Liver (tissue), 9 donors: ENCODE data around the gene NUAK1. TPM values are rescaled to one million over a fixed set of nuclear protein-coding genes. Genes with fewer than 3 reads are reported as not detected.

Experiments
- DNase-seq: peaks from one replicate; pipeline ENCODE4 v3.0.0-alpha.2; 2017; ENCODE audit warnings: low spot score
- H3K27ac ChIP-seq, 2 donors: one replicate each; pipeline ENCODE4 v1.7.0; 2013; ENCODE audit warnings: inconsistent platforms in 2 of 2, low read length in 2 of 2, control low read depth in 1 of 2, low read depth in 1 of 2, mild to moderate bottlenecking in 1 of 2
- H3K27me3 ChIP-seq, 4 donors: one replicate each; pipeline versions ENCODE4 v1.6.1 to v1.7.0; 2013; ENCODE audit warnings: low read length in 3 of 4, inconsistent platforms in 1 of 4, mild to moderate bottlenecking in 1 of 4, moderate library complexity in 1 of 4; ENCODE audit not compliant: control insufficient read depth in 4 of 4, insufficient read depth in 4 of 4
- H3K36me3 ChIP-seq, 4 donors: one replicate each; pipeline versions ENCODE4 v1.6.1 to v1.7.0; 2013; ENCODE audit warnings: low read length in 3 of 4, mild to moderate bottlenecking in 3 of 4, low read depth in 1 of 4, moderate library complexity in 1 of 4; ENCODE audit not compliant: control insufficient read depth in 4 of 4, insufficient read depth in 3 of 4
- H3K4me1 ChIP-seq, 4 donors: one replicate each; pipeline versions ENCODE4 v1.6.1 to v1.7.0; 2013; ENCODE audit warnings: low read length in 3 of 4, mild to moderate bottlenecking in 3 of 4, moderate library complexity in 1 of 4; ENCODE audit not compliant: control insufficient read depth in 4 of 4, insufficient read depth in 4 of 4
- H3K4me3 ChIP-seq, 3 donors: one replicate each; pipeline versions ENCODE4 v1.6.1 to v1.7.0; 2013; ENCODE audit warnings: low read length in 3 of 3, control low read depth in 1 of 3, low read depth in 1 of 3, mild to moderate bottlenecking in 1 of 3
- H3K9ac ChIP-seq, 2 donors: one replicate each; pipeline ENCODE4 v1.7.0; 2013; ENCODE audit warnings: low read length in 2 of 2, mild to moderate bottlenecking in 2 of 2, moderate library complexity in 2 of 2, control low read depth in 1 of 2, low read depth in 1 of 2
- H3K9me3 ChIP-seq, 4 donors: one replicate each; pipeline versions ENCODE4 v1.6.1 to v1.7.0; 2013; ENCODE audit warnings: low read length in 3 of 4; ENCODE audit not compliant: control insufficient read depth in 4 of 4
- CTCF ChIP-seq: fragments of 150-350 bp; IDR thresholded peaks from 2 replicates; pipeline ENCODE4 v1.5.1; 2017; ENCODE audit warnings: improper control_type of control experiment, low read depth, low read length; ENCODE audit not compliant: missing input control
- FOXA1 ChIP-seq: IDR thresholded peaks from 2 replicates; pipeline ENCODE4 v1.6.1; 2016; ENCODE audit warnings: antibody characterized with exemption
- HNF4A ChIP-seq, 2 donors: conservative IDR thresholded peaks; 2 replicates each; pipeline ENCODE4 v1.6.1; 2016; ENCODE audit warnings: antibody characterized with exemption in 2 of 2, mild to moderate bottlenecking in 2 of 2
- HNF4G ChIP-seq: IDR thresholded peaks from 2 replicates; pipeline ENCODE4 v1.6.1; 2016; ENCODE audit warnings: antibody characterized with exemption
- MAX ChIP-seq: IDR thresholded peaks from 2 replicates; pipeline ENCODE4 v1.6.1; 2016; ENCODE audit warnings: antibody characterized with exemption
- NR2F2 ChIP-seq: IDR thresholded peaks from 2 replicates; pipeline ENCODE4 v1.6.1; 2016; ENCODE audit warnings: antibody characterized with exemption
- RAD21 ChIP-seq, 2 donors: IDR thresholded peaks; 2 replicates each; pipeline ENCODE4 v1.6.1; 2016; ENCODE audit warnings: antibody characterized with exemption in 2 of 2, mild to moderate bottlenecking in 2 of 2
- REST ChIP-seq: IDR thresholded peaks from 2 replicates; pipeline ENCODE4 v1.6.1; 2016; ENCODE audit warnings: antibody characterized with exemption, mild to moderate bottlenecking
- TAF1 ChIP-seq: conservative IDR thresholded peaks from 2 replicates; pipeline ENCODE4 v1.6.1; 2016; ENCODE audit warnings: antibody characterized with exemption, mild to moderate bottlenecking
- WGBS: extraction: QIAGEN DNeasy Blood & Tissue Kit; methylation state at CpG from one replicate; pipeline ENCODE4 v1.1.7; 2013; 5-methylcytosine and 5-hydroxymethylcytosine counted together
- polyA plus RNA-seq, 2 donors: library from polyadenylated mRNA; stranded (reverse) in 1 of 2; unstranded in 1 of 2; fragments of 200-250 nt in 1 of 2; fragments of >200 nt in 1 of 2; fragmentation: Nextera tagmentation in 1 of 2; extraction: Ambion mirVana in 1 of 2; gene quantifications; one replicate each; pipeline versions ENCODE4 v1.2.1 to v1.2.3, GENCODE V29; 2013 to 2015
- total RNA-seq, 2 donors: library from RNA; depleted of rRNA; stranded (reverse); fragments of >200 nt; gene quantifications; one replicate each; pipeline ENCODE4 v1.2.3, GENCODE V29; 2014
- donor health status: healthy.
- donor health status: healthy.
- donor health status: healthy.
- donor health status: healthy.
- donor health status: healthy.

Gene NUAK1
- total and polyA plus RNA-seq, 4 donors = 2.5 to 9.3 (median 3.9) TPM

- DNase-seq = no peak
- no peaks in the 10 kb centered on the region for H3K36me3 ChIP-seq
- peak overlapping the region; percentile 57 to 60 for H3K27ac ChIP-seq
- TF ChIP-seq HNF4A (conservative IDR thresholded peaks at IDR 0.05) (no peak), HNF4G (no peak), TAF1 (no peak), FOXA1 (no peak)
- H3K27me3 ChIP-seq = no peaks in the 10 kb centered on the region
- H3K9ac ChIP-seq = no peak overlapping the region
- peaks cover 20 to 63% (median 50%) of the 10 kb centered on the region in 4 donors for H3K4me1 ChIP-seq
- no peak overlapping the region for H3K4me3 ChIP-seq
- 63% methylated on average over 1 of the region's 1 CpG for WGBS
- H3K9me3 ChIP-seq = no peaks in the 10 kb centered on the region
Measured at GRCh38 chr12:106113446-106113823, 25.3 kb downstream of the NUAK1 start.

GRCh38 chr12:106113042-106113441 lies 25.7 kb downstream of the NUAK1 start:
- 60% methylated on average over 6 of the region's 6 CpGs for WGBS
- Histone ChIP-seq H3K9ac (no peak overlapping the region), H3K27ac (peak overlapping the region; percentile 57 to 60), H3K4me3 (no peak overlapping the region), H3K4me1 (peaks cover 19 to 62% (median 46%) of the 10 kb centered on the region in 4 donors), H3K9me3 (no peaks in the 10 kb centered on the region), H3K36me3 (no peaks in the 10 kb centered on the region), H3K27me3 (no peaks in the 10 kb centered on the region)
- no peak for DNase-seq
- TF ChIP-seq REST (no peak), HNF4A (conservative IDR thresholded peaks at IDR 0.05) (no peak)

- 83% methylated on average over 13 of the region's 13 CpGs for WGBS
- H3K4me3 ChIP-seq = no peak overlapping the region
- H3K9ac ChIP-seq = no peak overlapping the region
- no peaks in the 10 kb centered on the region for H3K27me3 ChIP-seq
- no peaks in the 10 kb centered on the region for H3K9me3 ChIP-seq
- peak overlapping the region in 1 of 2 donors; percentile 60 for H3K27ac ChIP-seq
- H3K36me3 ChIP-seq = no peaks in the 10 kb centered on the region
- H3K4me1 ChIP-seq = peaks cover 18 to 61% (median 48%) of the 10 kb centered on the region in 4 donors
- no peak for DNase-seq
- TF ChIP-seq MAX = no peak
- no peak for TF ChIP-seq TAF1
- TF ChIP-seq CTCF = no peak
- no peak for TF ChIP-seq NR2F2
- no peak for TF ChIP-seq HNF4G
- TF ChIP-seq RAD21 (IDR thresholded peaks at IDR 0.05) = no peak
Measured at GRCh38 chr12:106112145-106112821, 26.5 kb downstream of the NUAK1 start.
